Neural cell (in vitro differentiated cells): ENCODE results near the gene BCL2A1.

ENCODE experiments used
- CTCF ChIP-seq: fragments of 450-650 bp; IDR thresholded peaks from 2 replicates; pipeline ENCODE4 v1.5.1; 2014; ENCODE audit warnings: antibody characterized with exemption, mild to moderate bottlenecking, moderate library complexity; ENCODE audit not compliant: poor library complexity, severe bottlenecking
- EZH2 ChIP-seq: fragments of 200-600, 300-800 bp; shearing (Covaris generic), sonication (generic); IDR thresholded peaks from 2 replicates; pipeline ENCODE4 v1.6.1; 2014; ENCODE audit warnings: antibody characterized with exemption, low read length, borderline replicate concordance, mild to moderate bottlenecking; ENCODE audit not compliant: insufficient read depth, poor library complexity, severe bottlenecking
- RAD21 ChIP-seq: fragments of 450-650 bp; conservative IDR thresholded peaks from 2 replicates; pipeline ENCODE4 v1.6.1; 2014; ENCODE audit warnings: antibody characterized with exemption, mild to moderate bottlenecking, moderate library complexity
- TAF1 ChIP-seq: IDR thresholded peaks from 2 replicates; pipeline ENCODE4 v1.6.1; 2012; ENCODE audit warnings: low read depth
- TF ChIP-seq, protein P1 (sequence below): IDR thresholded peaks from 2 replicates; pipeline ENCODE4 v1.6.1; 2012; ENCODE audit warnings: borderline replicate concordance

DNA sequence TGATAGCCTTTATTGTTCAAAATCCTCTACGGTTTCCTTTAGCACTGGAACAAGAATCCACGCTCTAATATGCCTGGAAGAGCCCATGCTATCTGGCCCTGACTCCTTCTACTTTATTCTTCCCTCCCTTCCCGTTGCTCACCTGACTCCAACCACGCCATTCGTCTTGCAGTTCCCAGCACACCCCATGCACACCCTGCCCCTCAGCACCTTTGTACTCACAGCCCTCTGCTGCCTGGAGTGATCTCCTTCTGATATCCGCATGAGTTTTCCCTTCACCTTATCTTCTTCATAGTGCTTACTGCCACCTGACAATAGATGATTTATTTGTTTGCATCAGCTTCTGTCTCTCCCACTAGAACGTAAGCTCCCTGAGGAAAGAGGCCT, 16.6 kb upstream of the BCL2A1 start:
- TF ChIP-seq RAD21 (no peak), CTCF (no peak), EZH2 (no peak), TAF1 (no peak)
- TF ChIP-seq, protein P1, sequence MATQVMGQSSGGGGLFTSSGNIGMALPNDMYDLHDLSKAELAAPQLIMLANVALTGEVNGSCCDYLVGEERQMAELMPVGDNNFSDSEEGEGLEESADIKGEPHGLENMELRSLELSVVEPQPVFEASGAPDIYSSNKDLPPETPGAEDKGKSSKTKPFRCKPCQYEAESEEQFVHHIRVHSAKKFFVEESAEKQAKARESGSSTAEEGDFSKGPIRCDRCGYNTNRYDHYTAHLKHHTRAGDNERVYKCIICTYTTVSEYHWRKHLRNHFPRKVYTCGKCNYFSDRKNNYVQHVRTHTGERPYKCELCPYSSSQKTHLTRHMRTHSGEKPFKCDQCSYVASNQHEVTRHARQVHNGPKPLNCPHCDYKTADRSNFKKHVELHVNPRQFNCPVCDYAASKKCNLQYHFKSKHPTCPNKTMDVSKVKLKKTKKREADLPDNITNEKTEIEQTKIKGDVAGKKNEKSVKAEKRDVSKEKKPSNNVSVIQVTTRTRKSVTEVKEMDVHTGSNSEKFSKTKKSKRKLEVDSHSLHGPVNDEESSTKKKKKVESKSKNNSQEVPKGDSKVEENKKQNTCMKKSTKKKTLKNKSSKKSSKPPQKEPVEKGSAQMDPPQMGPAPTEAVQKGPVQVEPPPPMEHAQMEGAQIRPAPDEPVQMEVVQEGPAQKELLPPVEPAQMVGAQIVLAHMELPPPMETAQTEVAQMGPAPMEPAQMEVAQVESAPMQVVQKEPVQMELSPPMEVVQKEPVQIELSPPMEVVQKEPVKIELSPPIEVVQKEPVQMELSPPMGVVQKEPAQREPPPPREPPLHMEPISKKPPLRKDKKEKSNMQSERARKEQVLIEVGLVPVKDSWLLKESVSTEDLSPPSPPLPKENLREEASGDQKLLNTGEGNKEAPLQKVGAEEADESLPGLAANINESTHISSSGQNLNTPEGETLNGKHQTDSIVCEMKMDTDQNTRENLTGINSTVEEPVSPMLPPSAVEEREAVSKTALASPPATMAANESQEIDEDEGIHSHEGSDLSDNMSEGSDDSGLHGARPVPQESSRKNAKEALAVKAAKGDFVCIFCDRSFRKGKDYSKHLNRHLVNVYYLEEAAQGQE: no peak
